ENCODE data around the gene NAAA. TPM values are rescaled to one million over a fixed set of nuclear protein-coding genes. Genes with fewer than 3 reads are reported as not detected.

Gene NAAA
- total RNA-seq, 1 experiment from 2014 or later, result 2.7 TPM

- no peak for DNase-seq
- Mint-ChIP-seq H3K27me3 (ENCODE audit: low read depth) (no peaks in the 10 kb centered on the region; the same call in 1 of the 2 replicates), H3K27ac (no peak overlapping the region), H3K9me3 (no peaks in the 10 kb centered on the region), H3K4me1 (no peaks in the 10 kb centered on the region), H3K36me3 (ENCODE audit: insufficient read depth in 1 of 3, low read depth in 3 of 3) (peaks cover 38 to 96% (median 74%) of the 10 kb centered on the region in 3 experiments; a peak in 6 of 7 replicates), H3K4me3 (no peak overlapping the region)
- Histone ChIP-seq H3K18ac (ENCODE audit: insufficient read length, low read depth, low read length) (no peak overlapping the region), H4K8ac (replicated peaks; ENCODE audit: insufficient read length, low read depth, low read length) (no peak overlapping the region), H3K9ac (ENCODE audit: extremely low read depth, insufficient read length, low read length) (no peak overlapping the region), H3K4ac (ENCODE audit: low read depth, low read length) (no peak overlapping the region), H3K14ac (ENCODE audit: insufficient read depth, low read length) (no peak overlapping the region), H3K27ac (ENCODE audit: insufficient read length, low read depth, low read length) (no peak overlapping the region), H3K79me1 (ENCODE audit: insufficient read depth, low read depth, low read length, poor library complexity, severe bottlenecking) (no peaks in the 10 kb centered on the region), H3K9me3 (ENCODE audit: control insufficient read depth, low read depth, low read length) (no peaks in the 10 kb centered on the region), H3K4me2 (ENCODE audit: insufficient read depth, insufficient read length, low read length) (no peak overlapping the region), H2AFZ (ENCODE audit: low read length) (no peak overlapping the region), H3K4me1 (ENCODE audit: insufficient read depth, low read length) (no peaks in the 10 kb centered on the region), H4K20me1 (ENCODE audit: control insufficient read depth, insufficient read depth, insufficient read length) (no peaks in the 10 kb centered on the region), H3K23me2 (ENCODE audit: insufficient read length, low read depth, low read length, poor library complexity, severe bottlenecking) (no peaks in the 10 kb centered on the region), H3K56ac (ENCODE audit: insufficient read length, low read depth, low read length) (no peak overlapping the region), H4K91ac (ENCODE audit: insufficient read length, low read depth, low read length) (no peak overlapping the region), H2BK12ac (ENCODE audit: insufficient read length, low read depth, low read length) (no peak overlapping the region), H3T11ph (ENCODE audit: low read length) (no peak overlapping the region), H2BK20ac (ENCODE audit: low read depth, low read length, poor library complexity, severe bottlenecking) (no peak overlapping the region), H2AK5ac (ENCODE audit: insufficient read length, low read length) (no peak overlapping the region), H2BK5ac (ENCODE audit: insufficient read length, low read length) (no peak overlapping the region), H2BK120ac (ENCODE audit: low read depth, low read length, poor library complexity, severe bottlenecking) (no peak overlapping the region), H3K23ac (ENCODE audit: insufficient read length, low read depth, low read length) (no peak overlapping the region), H4K5ac (ENCODE audit: insufficient read length, low read depth, low read length) (no peak overlapping the region), H2BK15ac (ENCODE audit: low read depth, low read length) (no peak overlapping the region), H3K27me3 (ENCODE audit: insufficient read depth, low read length) (no peaks in the 10 kb centered on the region), H3K79me2 (ENCODE audit: insufficient read depth, low read length) (no peaks in the 10 kb centered on the region; the same call in 1 of the 2 replicates)
- no CpG with 5 or more reads among the region's 2 CpGs for WGBS (ENCODE audit: extremely low coverage, insufficient read length, low lambda C conversion rate)
- no peak for TF ChIP-seq CTCF (conservative IDR thresholded peaks at IDR 0.05)
These were observed 12.7 kb upstream of the NAAA start for GRCh38 chr4:75953509-75953908.
